PC-3 (cell line): ENCODE measurements around the gene CLRN1. TPM values are rescaled to one million over a fixed set of nuclear protein-coding genes. Genes with fewer than 3 reads are reported as not detected.

Experiments
- ATAC-seq: fragments of 200-7000 bp; cut with Tn5 transposase; 2 replicates; pipeline ENCODE4 v1.9.1; 2020; ENCODE audit warnings: mild to moderate bottlenecking, moderate library complexity
- BruUV-seq: library from RNA; stranded (reverse); fragments of 400-500 nt; replicated peaks from 2 replicates; lab custom pipeline; 2021; lab: Mats Ljungman, UMichigan
- CTCF ChIA-PET: fragments of 300-600 bp; sonication (Branson Sonifier 250); formaldehyde crosslinking; loops from one replicate; lab custom pipeline; 2022; ENCODE audit warnings: antibody characterized with exemption; lab: Charles Lee
- POLR2A ChIA-PET: fragments of 300-600 bp; sonication (Branson Sonifier 250); formaldehyde crosslinking; loops from one replicate; lab custom pipeline; 2022; ENCODE audit warnings: antibody characterized with exemption; ENCODE audit not compliant: unreplicated experiment; lab: Charles Lee
- DNase-seq: peaks from one replicate; pipeline ENCODE4 v3.0.0-alpha.2; 2015
- H2AFZ ChIP-seq: fragments of 300-600 bp; sonication (generic); 2 replicates; pipeline ENCODE4 v1.6.0; 2016; ENCODE audit warnings: antibody characterized with exemption, low read length
- H3F3A ChIP-seq: fragments of 300-600 bp; sonication (generic); one replicate; pipeline ENCODE4 v1.6.0; 2017; ENCODE audit warnings: antibody characterized with exemption, low read length, control low read depth, mild to moderate bottlenecking; ENCODE audit not compliant: unreplicated experiment
- H3K27ac ChIP-seq: fragments of 300-600 bp; sonication (generic); 2 replicates; pipeline ENCODE4 v1.5.1; 2016; ENCODE audit warnings: mild to moderate bottlenecking, low read length
- H3K27me3 ChIP-seq: fragments of 300-600 bp; sonication (generic); 2 replicates; pipeline ENCODE4 v1.6.1; 2016; ENCODE audit warnings: low read length, mixed read lengths
- H3K36me3 ChIP-seq: fragments of 300-600 bp; sonication (generic); 2 replicates; pipeline ENCODE4 v1.6.1; 2016; ENCODE audit warnings: low read depth, mixed run types, low read length, mixed read lengths
- H3K4me1 ChIP-seq: fragments of 300-600 bp; sonication (generic); 2 replicates; pipeline ENCODE4 v1.5.1; 2016; ENCODE audit warnings: low read length; ENCODE audit not compliant: insufficient read depth
- H3K4me2 ChIP-seq: fragments of 300-600 bp; sonication (generic); 2 replicates; pipeline ENCODE4 v1.6.0; 2016; ENCODE audit warnings: low read length
- H3K4me3 ChIP-seq: fragments of 300-600 bp; sonication (generic); 2 replicates; pipeline ENCODE4 v1.5.1; 2016; ENCODE audit warnings: mild to moderate bottlenecking, low read length, mixed read lengths
- H3K79me2 ChIP-seq: fragments of 300-600 bp; sonication (generic); 2 replicates; pipeline ENCODE4 v1.6.1; 2017; ENCODE audit warnings: low read length, mixed read lengths
- H3K9ac ChIP-seq: fragments of 300-600 bp; sonication (generic); 2 replicates; pipeline ENCODE4 v1.6.0; 2016; ENCODE audit warnings: mild to moderate bottlenecking, low read length
- H3K9me2 ChIP-seq: fragments of 300-600 bp; sonication (generic); replicated peaks from 2 replicates; pipeline ENCODE4 v1.6.1; 2016; ENCODE audit warnings: mixed run types, low read length, mixed read lengths
- H3K9me3 ChIP-seq: fragments of 300-600 bp; sonication (generic); 2 replicates; pipeline ENCODE4 v1.6.1; 2016; ENCODE audit warnings: low read length, mixed read lengths
- H4K20me1 ChIP-seq: fragments of 300-600 bp; sonication (generic); 2 replicates; pipeline ENCODE4 v1.6.1; 2016; ENCODE audit warnings: low read length, mixed read lengths
- CTCF ChIP-seq: fragments of 300-600 bp; sonication (generic); conservative IDR thresholded peaks from 2 replicates; pipeline ENCODE4 v1.5.1; 2017; ENCODE audit warnings: antibody characterized with exemption, low read depth, mild to moderate bottlenecking, low read length
- EZH2 ChIP-seq: fragments of 300-600 bp; sonication (generic); IDR thresholded peaks from one replicate; pipeline ENCODE4 v1.6.1; 2017; ENCODE audit warnings: antibody characterized with exemption, mild to moderate bottlenecking, low read length; ENCODE audit not compliant: unreplicated experiment
- EZH2phosphoT487 ChIP-seq: fragments of 300-600 bp; sonication (generic); IDR thresholded peaks from 2 replicates; pipeline ENCODE4 v1.6.1; 2018; ENCODE audit warnings: mild to moderate bottlenecking, antibody characterized with exemption, low read length, borderline replicate concordance
- intact Hi-C: fragments of 100-400 bp; cut with micrococcal nuclease; formaldehyde crosslinking; loops from 2 replicates; pipeline ENCODE4 v1.9.0; 2023
- total RNA-seq: library from RNA; depleted of rRNA; stranded (reverse); fragments of >200 nt; gene quantifications from 2 replicates; pipeline ENCODE4 v1.2.3, GENCODE V29; 2014

CLRN1 gene
- total RNA-seq, 1 experiment from 2014 or later: not detected

DNA sequence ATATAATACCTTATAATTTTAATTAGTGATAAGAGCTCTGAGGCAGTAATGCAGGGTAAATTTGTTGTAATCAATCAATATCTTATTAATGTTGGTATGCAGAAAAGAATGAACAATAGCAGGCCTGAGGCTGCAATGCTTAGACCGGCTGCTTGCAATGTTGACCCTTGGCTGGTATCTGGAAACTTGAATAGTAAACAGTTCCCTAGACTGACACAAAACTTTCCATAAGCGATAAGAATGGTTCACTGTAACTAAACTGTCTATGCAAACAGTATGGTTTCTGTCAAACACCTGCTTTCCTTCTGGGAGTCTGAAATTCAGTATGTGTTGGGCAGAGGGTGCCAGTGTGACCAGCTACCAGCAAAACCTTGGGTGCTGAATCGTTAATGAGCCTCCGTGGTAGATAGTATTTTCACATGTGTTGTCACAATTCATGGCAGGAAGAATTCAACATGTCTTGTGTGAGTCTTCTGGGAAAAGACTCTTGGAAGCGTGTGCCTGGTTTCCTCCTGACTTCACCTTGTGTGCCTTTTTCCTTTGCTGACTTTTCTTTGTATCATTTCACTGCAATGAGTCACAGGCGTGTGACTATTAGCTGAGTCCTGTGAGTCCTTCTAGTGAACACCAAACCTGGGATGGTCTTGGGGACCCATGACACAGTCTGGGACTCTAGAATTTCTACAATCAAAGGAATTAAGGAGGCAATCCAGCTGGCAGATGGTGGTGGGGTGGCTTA is 30.7 kb upstream of the CLRN1 start:
- peak overlapping the region; percentile 43; the same call in 1 of the 2 replicates for H2AFZ ChIP-seq
- H3K9ac ChIP-seq: no peak overlapping the region
- H3K9me2 ChIP-seq: no peaks in the 10 kb centered on the region
- ChIA-PET CTCF (no interaction called here), POLR2A (interaction anchor here (0.6 kb wide), 1 partner anchor 346 kb away, joined by 4 read pairs; no protein-coding TSS in a partner anchor)
- peaks cover 36% of the 10 kb centered on the region for H3K27me3 ChIP-seq
- no peaks in the 10 kb centered on the region for H3K79me2 ChIP-seq
- DNase-seq: peak; percentile 78
- BruUV-seq: no TSS peak
- H3K4me2 ChIP-seq: peak overlapping the region; percentile 30
- no peaks in the 10 kb centered on the region for H3K36me3 ChIP-seq
- ATAC-seq: peak; percentile 85
- H3K27ac ChIP-seq: peak overlapping the region; percentile 15; the same call in 1 of the 2 replicates
- H3K4me3 ChIP-seq: no peak overlapping the region
- no peaks in the 10 kb centered on the region for H4K20me1 ChIP-seq
- intact Hi-C loops: no loop called here
- H3K4me1 ChIP-seq: peaks cover 5% of the 10 kb centered on the region
- no peaks in the 10 kb centered on the region for H3K9me3 ChIP-seq
- TF ChIP-seq CTCF (no peak), EZH2phosphoT487 (no peak), EZH2 (no peak)
- H3F3A ChIP-seq: no peaks in the 10 kb centered on the region

DNA sequence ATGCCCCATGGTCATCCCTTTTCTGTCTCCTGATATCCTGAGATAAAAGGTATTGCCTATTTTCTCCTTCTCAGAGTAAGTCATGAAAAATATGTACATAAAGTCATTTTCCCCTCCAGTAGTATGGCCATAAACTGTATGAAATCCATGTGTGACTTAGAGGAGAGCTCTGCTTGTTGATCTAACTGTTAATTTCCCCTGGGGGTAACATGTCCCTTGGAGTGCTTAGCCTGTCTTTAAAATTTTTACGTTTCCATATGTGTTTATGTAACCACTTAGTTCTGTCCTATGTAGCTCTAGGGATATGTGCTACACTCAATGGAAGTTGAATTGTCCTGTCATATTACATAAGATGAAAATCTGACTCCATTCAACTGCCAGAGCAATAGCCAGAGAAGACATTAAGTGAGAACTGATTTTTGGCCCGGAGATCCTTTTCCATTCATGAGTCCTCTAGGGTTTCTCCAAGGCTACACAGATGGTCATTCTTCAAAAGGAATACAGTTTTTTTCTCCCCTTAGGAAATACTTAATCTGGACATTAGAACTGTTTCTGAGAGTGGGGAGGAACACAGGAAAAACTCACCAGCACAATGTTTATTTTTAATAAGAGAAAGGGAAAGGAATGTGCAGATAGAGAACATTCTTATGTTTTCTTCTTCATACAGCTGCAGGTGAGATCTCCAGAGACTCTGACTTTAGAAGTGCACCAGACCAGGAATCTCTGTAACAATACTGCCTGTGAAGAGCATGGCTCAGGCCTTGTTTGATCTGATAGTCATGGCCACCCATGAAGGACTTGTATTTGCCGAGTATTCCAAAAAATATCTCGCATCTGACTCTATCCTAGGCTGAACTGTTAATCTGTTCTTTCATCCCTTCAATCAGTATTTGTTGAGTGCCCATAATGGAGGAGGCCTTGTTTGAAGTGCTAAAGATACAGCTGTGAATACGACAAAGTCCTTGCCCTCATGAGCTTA is 29.8 kb upstream of the CLRN1 start:
- BruUV-seq: no TSS peak
- Histone ChIP-seq H3F3A (no peaks in the 10 kb centered on the region), H3K9me2 (no peaks in the 10 kb centered on the region), H3K27ac (no peak overlapping the region), H3K9me3 (no peaks in the 10 kb centered on the region), H3K79me2 (no peaks in the 10 kb centered on the region), H3K27me3 (peaks cover 36% of the 10 kb centered on the region), H3K36me3 (no peaks in the 10 kb centered on the region), H3K9ac (no peak overlapping the region), H2AFZ (no peak overlapping the region), H3K4me3 (no peak overlapping the region), H4K20me1 (no peaks in the 10 kb centered on the region), H3K4me2 (no peak overlapping the region), H3K4me1 (peaks cover 5% of the 10 kb centered on the region)
- ATAC-seq (no peak), DNase-seq (no peak)
- ChIA-PET POLR2A (no interaction called here), CTCF (no interaction called here)
- no peak for TF ChIP-seq CTCF
- no peak for TF ChIP-seq EZH2
- no peak for TF ChIP-seq EZH2phosphoT487
- intact Hi-C loops: no loop called here
